ENCODE measurements around the gene SALL1.

The SALL1 gene

DNA sequence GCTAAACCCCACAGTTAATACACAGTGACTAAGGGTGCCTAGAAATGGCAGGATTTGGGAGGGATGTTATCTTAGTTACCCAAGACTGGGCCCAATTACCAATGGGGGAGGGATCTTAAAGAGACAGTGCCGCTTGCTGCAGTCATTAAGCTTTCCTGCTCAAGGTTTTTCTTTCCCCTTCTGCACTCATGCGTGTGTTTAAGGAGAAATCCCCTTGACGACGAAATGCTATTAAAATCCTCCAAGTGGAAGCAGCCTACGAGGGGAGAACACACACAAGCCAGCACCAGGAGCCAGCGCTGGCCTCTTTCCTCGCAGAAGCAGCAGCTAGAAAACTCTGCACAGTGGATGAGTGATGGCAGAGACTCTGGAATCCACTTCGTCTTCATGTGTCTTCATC lies 22.0 kb downstream of the SALL1 start:
- no peaks in the 10 kb centered on the region for H3K4me1 ChIP-seq (ENCODE audit: control insufficient read depth, insufficient read depth, low read length)
- no peak overlapping the region for H3K27ac ChIP-seq (ENCODE audit: low read length)
- H3K9me3 ChIP-seq (ENCODE audit: control insufficient read depth in 2 of 2, low read length in 2 of 2), result no peaks in the 10 kb centered on the region
- H3K36me3 ChIP-seq (ENCODE audit: control insufficient read depth in 2 of 2, insufficient read depth in 2 of 2, low read length in 2 of 2), result no peaks in the 10 kb centered on the region
- H3K4me3 ChIP-seq (ENCODE audit: low read length in 2 of 2), result no peak overlapping the region
- H3K9ac ChIP-seq (ENCODE audit: low read length in 2 of 2), result no peak overlapping the region
- H3K27me3 ChIP-seq (ENCODE audit: control insufficient read depth in 1 of 2, insufficient read depth in 2 of 2, low read length in 2 of 2), result peaks cover 15% of the 10 kb centered on the region in 2 donors

GRCh38 chr16:51125992-51126391 lies 25.1 kb downstream of the SALL1 start:
- Histone ChIP-seq H3K27ac (ENCODE audit: low read length) (no peak overlapping the region), H3K9ac (ENCODE audit: low read length in 2 of 2) (no peak overlapping the region), H3K27me3 (ENCODE audit: control insufficient read depth in 1 of 2, insufficient read depth in 2 of 2, low read length in 2 of 2) (peaks cover 4 to 10% of the 10 kb centered on the region in 2 donors), H3K4me3 (ENCODE audit: low read length in 2 of 2) (no peak overlapping the region), H3K9me3 (ENCODE audit: control insufficient read depth in 2 of 2, low read length in 2 of 2) (no peaks in the 10 kb centered on the region), H3K4me1 (ENCODE audit: control insufficient read depth, insufficient read depth, low read length) (no peaks in the 10 kb centered on the region), H3K36me3 (ENCODE audit: control insufficient read depth in 2 of 2, insufficient read depth in 2 of 2, low read length in 2 of 2) (no peaks in the 10 kb centered on the region)

GRCh38 chr16:51124896-51125295 lies 26.2 kb downstream of the SALL1 start:
- Histone ChIP-seq H3K27ac (ENCODE audit: low read length) (no peak overlapping the region), H3K4me1 (ENCODE audit: control insufficient read depth, insufficient read depth, low read length) (no peaks in the 10 kb centered on the region), H3K9ac (ENCODE audit: low read length in 2 of 2) (no peak overlapping the region), H3K27me3 (ENCODE audit: control insufficient read depth in 1 of 2, insufficient read depth in 2 of 2, low read length in 2 of 2) (peaks cover 4 to 10% of the 10 kb centered on the region in 2 donors), H3K9me3 (ENCODE audit: control insufficient read depth in 2 of 2, low read length in 2 of 2) (no peaks in the 10 kb centered on the region), H3K36me3 (ENCODE audit: control insufficient read depth in 2 of 2, insufficient read depth in 2 of 2, low read length in 2 of 2) (no peaks in the 10 kb centered on the region), H3K4me3 (ENCODE audit: low read length in 2 of 2) (no peak overlapping the region)

DNA sequence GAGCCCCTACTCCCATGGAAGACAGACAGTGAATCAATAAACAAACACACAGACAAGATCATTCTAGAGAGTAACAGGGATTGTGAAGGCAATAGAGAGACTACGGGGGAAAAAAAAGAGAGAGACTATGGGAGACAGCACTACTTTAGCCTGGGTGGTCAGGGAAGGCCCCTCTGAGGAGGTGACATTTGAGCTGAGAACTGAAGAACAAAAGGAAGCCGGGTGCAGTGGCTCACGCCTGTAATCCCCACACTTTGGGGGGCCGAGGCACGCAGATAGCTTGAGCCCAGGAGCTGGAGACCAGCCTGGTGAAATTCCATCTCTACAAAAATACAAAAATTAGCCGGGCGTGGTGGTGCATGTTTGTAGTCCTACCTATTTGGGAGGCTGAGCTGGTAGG lies 29.2 kb downstream of the SALL1 start:
- no peaks in the 10 kb centered on the region for H3K36me3 ChIP-seq (ENCODE audit: control insufficient read depth in 2 of 2, insufficient read depth in 2 of 2, low read length in 2 of 2)
- no peak overlapping the region for H3K9ac ChIP-seq (ENCODE audit: low read length in 2 of 2)
- H3K27me3 ChIP-seq (ENCODE audit: control insufficient read depth in 1 of 2, insufficient read depth in 2 of 2, low read length in 2 of 2), result peaks cover 9 to 13% of the 10 kb centered on the region in 2 donors
- H3K4me1 ChIP-seq (ENCODE audit: control insufficient read depth, insufficient read depth, low read length), result no peaks in the 10 kb centered on the region
- no peaks in the 10 kb centered on the region for H3K9me3 ChIP-seq (ENCODE audit: control insufficient read depth in 2 of 2, low read length in 2 of 2)
- no peak overlapping the region for H3K4me3 ChIP-seq (ENCODE audit: low read length in 2 of 2)
- H3K27ac ChIP-seq (ENCODE audit: low read length), result no peak overlapping the region

DNA sequence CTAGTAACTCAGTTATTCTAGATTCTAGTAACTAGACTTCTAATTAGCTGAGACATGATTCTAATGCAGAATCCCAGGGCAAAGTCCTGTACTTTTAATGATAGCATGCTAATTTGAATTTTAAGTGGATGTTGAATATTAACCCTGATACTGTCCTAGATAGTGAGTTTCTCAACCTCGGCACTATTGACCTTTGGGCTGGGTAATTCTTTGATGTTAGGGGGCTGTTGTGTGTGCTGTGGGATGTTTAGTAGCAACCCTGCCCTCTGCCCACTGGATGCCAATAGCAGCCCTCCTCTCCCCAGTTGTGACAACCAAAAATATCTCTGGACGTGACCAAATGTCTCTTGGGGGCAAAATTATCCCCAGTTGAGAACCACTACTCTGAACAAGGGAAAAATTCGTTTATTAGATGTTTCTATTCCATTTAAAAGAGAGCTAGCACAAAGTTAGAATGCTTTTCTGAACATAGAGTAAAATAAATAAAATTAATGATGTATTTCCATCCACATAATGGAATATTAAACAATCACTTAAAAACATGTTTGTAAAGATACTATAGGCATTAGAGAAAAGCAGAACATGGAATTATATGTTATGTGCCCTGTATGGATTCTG lies 30.2 kb downstream of the SALL1 start:
- H3K9ac ChIP-seq (ENCODE audit: low read length in 2 of 2), result no peak overlapping the region
- no peak overlapping the region for H3K4me3 ChIP-seq (ENCODE audit: low read length in 2 of 2)
- H3K4me1 ChIP-seq (ENCODE audit: control insufficient read depth, insufficient read depth, low read length), result no peaks in the 10 kb centered on the region
- peaks cover 9 to 13% of the 10 kb centered on the region in 2 donors for H3K27me3 ChIP-seq (ENCODE audit: control insufficient read depth in 1 of 2, insufficient read depth in 2 of 2, low read length in 2 of 2)
- H3K27ac ChIP-seq (ENCODE audit: low read length), result no peak overlapping the region
- H3K36me3 ChIP-seq (ENCODE audit: control insufficient read depth in 2 of 2, insufficient read depth in 2 of 2, low read length in 2 of 2), result no peaks in the 10 kb centered on the region
- H3K9me3 ChIP-seq (ENCODE audit: control insufficient read depth in 2 of 2, low read length in 2 of 2), result no peaks in the 10 kb centered on the region

- Histone ChIP-seq H3K36me3 (ENCODE audit: control insufficient read depth in 2 of 2, insufficient read depth in 2 of 2, low read length in 2 of 2) (no peaks in the 10 kb centered on the region), H3K9me3 (ENCODE audit: control insufficient read depth in 2 of 2, low read length in 2 of 2) (no peaks in the 10 kb centered on the region), H3K27me3 (ENCODE audit: control insufficient read depth in 1 of 2, insufficient read depth in 2 of 2, low read length in 2 of 2) (peaks cover 16% of the 10 kb centered on the region in 2 donors), H3K4me3 (ENCODE audit: low read length in 2 of 2) (no peak overlapping the region), H3K4me1 (ENCODE audit: control insufficient read depth, insufficient read depth, low read length) (no peaks in the 10 kb centered on the region), H3K9ac (ENCODE audit: low read length in 2 of 2) (no peak overlapping the region), H3K27ac (ENCODE audit: low read length) (no peak overlapping the region)
Observed at GRCh38 chr16:51119973-51120729, 30.9 kb downstream of the SALL1 start.

DNA sequence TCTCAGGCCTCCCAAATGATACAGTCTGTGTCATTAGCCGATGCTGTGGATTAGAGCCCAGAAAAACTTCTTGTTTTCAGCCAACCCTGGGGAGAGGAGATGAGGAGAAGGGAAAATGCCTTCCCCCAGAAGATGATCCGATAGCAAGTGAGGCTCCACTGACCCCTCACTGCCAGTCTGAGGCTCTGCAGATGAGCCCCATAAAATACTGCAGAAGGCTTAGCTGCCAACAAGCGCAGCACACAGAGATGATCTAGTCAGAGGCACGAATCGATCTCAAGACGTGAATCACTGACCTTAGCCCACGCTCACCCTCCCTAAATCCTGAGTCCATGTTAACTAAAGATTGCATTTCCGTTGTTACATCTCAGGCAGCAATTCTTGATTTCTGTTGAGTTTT lies 31.5 kb downstream of the SALL1 start:
- H3K27ac ChIP-seq (ENCODE audit: low read length), result no peak overlapping the region
- no peak overlapping the region for H3K9ac ChIP-seq (ENCODE audit: low read length in 2 of 2)
- no peaks in the 10 kb centered on the region for H3K36me3 ChIP-seq (ENCODE audit: control insufficient read depth in 2 of 2, insufficient read depth in 2 of 2, low read length in 2 of 2)
- H3K9me3 ChIP-seq (ENCODE audit: control insufficient read depth in 2 of 2, low read length in 2 of 2), result no peaks in the 10 kb centered on the region
- peaks cover 15 to 21% of the 10 kb centered on the region in 2 donors for H3K27me3 ChIP-seq (ENCODE audit: control insufficient read depth in 1 of 2, insufficient read depth in 2 of 2, low read length in 2 of 2)
- no peaks in the 10 kb centered on the region for H3K4me1 ChIP-seq (ENCODE audit: control insufficient read depth, insufficient read depth, low read length)
- H3K4me3 ChIP-seq (ENCODE audit: low read length in 2 of 2), result no peak overlapping the region

DNA sequence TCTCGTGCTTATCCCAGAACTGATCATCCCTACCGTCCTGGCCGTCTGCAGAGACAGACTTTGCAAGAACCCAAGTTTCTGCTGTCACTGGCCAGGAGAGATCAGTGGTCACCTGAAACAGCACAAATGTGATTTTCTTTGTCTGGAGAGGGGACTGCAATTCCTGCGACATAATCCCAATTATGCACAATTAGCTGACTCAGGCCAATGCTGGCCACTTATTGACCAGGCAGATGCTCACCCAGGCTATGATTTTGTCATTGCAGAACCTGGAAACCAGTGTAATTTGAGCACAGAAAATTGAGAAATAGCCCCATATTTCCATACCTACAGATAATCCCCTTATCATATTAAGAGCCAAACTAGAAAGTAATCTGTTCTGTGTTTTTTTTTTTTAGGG lies 34.7 kb downstream of the SALL1 start:
- H3K36me3 ChIP-seq (ENCODE audit: control insufficient read depth in 2 of 2, insufficient read depth in 2 of 2, low read length in 2 of 2), result no peaks in the 10 kb centered on the region
- no peaks in the 10 kb centered on the region for H3K9me3 ChIP-seq (ENCODE audit: control insufficient read depth in 2 of 2, low read length in 2 of 2)
- no peak overlapping the region for H3K4me3 ChIP-seq (ENCODE audit: low read length in 2 of 2)
- H3K27me3 ChIP-seq (ENCODE audit: control insufficient read depth in 1 of 2, insufficient read depth in 2 of 2, low read length in 2 of 2), result peaks cover 21 to 34% of the 10 kb centered on the region in 2 donors
- no peaks in the 10 kb centered on the region for H3K4me1 ChIP-seq (ENCODE audit: control insufficient read depth, insufficient read depth, low read length)
- H3K27ac ChIP-seq (ENCODE audit: low read length), result no peak overlapping the region
- no peak overlapping the region for H3K9ac ChIP-seq (ENCODE audit: low read length in 2 of 2)

GRCh38 chr16:51114382-51114781 lies 36.7 kb downstream of the SALL1 start:
- no peak overlapping the region for H3K4me3 ChIP-seq (ENCODE audit: low read length in 2 of 2)
- no peaks in the 10 kb centered on the region for H3K4me1 ChIP-seq (ENCODE audit: control insufficient read depth, insufficient read depth, low read length)
- no peaks in the 10 kb centered on the region for H3K9me3 ChIP-seq (ENCODE audit: control insufficient read depth in 2 of 2, low read length in 2 of 2)
- H3K27ac ChIP-seq (ENCODE audit: low read length), result no peak overlapping the region
- H3K9ac ChIP-seq (ENCODE audit: low read length in 2 of 2), result no peak overlapping the region
- H3K36me3 ChIP-seq (ENCODE audit: control insufficient read depth in 2 of 2, insufficient read depth in 2 of 2, low read length in 2 of 2), result no peaks in the 10 kb centered on the region
- H3K27me3 ChIP-seq (ENCODE audit: control insufficient read depth in 1 of 2, insufficient read depth in 2 of 2, low read length in 2 of 2), result peaks cover 20 to 32% of the 10 kb centered on the region in 2 donors

DNA sequence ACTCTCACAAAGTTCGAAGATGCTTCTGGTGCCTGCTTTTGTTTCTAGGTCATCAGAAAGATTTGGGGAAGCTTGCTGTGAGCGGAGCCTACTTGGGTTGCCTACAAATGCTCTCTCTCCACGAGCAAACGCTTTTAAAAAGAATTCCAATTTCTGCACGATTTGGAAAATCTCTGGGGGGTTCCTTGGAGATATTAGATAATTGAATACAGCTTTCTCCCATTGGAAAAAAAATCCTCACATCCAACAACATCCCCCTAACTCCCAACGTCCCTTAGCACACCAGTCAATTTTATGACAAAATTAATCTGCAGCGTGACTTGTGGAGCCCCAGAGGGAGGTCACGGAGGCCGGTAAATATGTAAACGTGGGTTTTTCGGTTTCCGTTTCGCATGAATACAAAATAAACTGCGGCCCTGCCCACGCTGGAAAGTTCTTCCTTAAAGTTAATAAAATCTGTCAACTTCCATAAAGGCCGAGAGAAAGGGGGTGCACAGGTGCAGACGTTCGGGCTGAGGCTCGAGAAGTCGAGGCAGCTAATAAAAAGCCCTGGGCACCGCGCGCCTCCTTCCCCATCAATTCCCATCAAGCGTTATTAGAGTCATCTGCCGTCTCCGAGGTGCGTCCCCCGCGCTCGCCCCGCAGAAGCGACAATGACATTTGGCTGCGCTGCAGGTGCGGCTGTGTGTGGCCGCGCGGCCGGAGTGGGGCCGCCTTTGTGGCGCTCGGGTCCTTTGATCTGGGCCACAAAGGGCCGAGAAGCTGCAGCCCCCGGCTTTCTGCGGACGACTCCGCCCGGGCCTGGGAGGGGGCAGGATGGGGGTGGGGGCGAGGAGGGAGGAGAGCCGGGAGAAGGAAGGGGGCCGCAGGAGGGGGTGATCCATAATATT lies 37.6 kb downstream of the SALL1 start:
- H3K4me1 ChIP-seq (ENCODE audit: control insufficient read depth, insufficient read depth, low read length), result no peaks in the 10 kb centered on the region
- H3K9me3 ChIP-seq (ENCODE audit: control insufficient read depth in 2 of 2, low read length in 2 of 2), result peaks cover 0 to 5% of the 10 kb centered on the region in 2 donors
- no peak overlapping the region for H3K27ac ChIP-seq (ENCODE audit: low read length)
- no peak overlapping the region for H3K9ac ChIP-seq (ENCODE audit: low read length in 2 of 2)
- H3K27me3 ChIP-seq (ENCODE audit: control insufficient read depth in 1 of 2, insufficient read depth in 2 of 2, low read length in 2 of 2), result peaks cover 22 to 29% of the 10 kb centered on the region in 2 donors
- H3K4me3 ChIP-seq (ENCODE audit: low read length in 2 of 2), result no peak overlapping the region
- no peaks in the 10 kb centered on the region for H3K36me3 ChIP-seq (ENCODE audit: control insufficient read depth in 2 of 2, insufficient read depth in 2 of 2, low read length in 2 of 2)

All from stomach smooth muscle (tissue), 2 donors.